Activated T-cell treated with anti-CD3 and anti-CD28 coated beads for 1 hour (primary cell): Measurements from ENCODE around the gene SLC39A6.
"Not testable (repeated sequence)": the region's sequence is repeated elsewhere in the genome, so short reads cannot be mapped to it uniquely, and the experiment has no call there.

ENCODE experiments used
- DNase-seq: peaks from one replicate; pipeline ENCODE4 v3.0.0-alpha.2; 2020; ENCODE audit warnings: low read depth

SLC39A6 gene, protein sequence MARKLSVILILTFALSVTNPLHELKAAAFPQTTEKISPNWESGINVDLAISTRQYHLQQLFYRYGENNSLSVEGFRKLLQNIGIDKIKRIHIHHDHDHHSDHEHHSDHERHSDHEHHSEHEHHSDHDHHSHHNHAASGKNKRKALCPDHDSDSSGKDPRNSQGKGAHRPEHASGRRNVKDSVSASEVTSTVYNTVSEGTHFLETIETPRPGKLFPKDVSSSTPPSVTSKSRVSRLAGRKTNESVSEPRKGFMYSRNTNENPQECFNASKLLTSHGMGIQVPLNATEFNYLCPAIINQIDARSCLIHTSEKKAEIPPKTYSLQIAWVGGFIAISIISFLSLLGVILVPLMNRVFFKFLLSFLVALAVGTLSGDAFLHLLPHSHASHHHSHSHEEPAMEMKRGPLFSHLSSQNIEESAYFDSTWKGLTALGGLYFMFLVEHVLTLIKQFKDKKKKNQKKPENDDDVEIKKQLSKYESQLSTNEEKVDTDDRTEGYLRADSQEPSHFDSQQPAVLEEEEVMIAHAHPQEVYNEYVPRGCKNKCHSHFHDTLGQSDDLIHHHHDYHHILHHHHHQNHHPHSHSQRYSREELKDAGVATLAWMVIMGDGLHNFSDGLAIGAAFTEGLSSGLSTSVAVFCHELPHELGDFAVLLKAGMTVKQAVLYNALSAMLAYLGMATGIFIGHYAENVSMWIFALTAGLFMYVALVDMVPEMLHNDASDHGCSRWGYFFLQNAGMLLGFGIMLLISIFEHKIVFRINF

DNA sequence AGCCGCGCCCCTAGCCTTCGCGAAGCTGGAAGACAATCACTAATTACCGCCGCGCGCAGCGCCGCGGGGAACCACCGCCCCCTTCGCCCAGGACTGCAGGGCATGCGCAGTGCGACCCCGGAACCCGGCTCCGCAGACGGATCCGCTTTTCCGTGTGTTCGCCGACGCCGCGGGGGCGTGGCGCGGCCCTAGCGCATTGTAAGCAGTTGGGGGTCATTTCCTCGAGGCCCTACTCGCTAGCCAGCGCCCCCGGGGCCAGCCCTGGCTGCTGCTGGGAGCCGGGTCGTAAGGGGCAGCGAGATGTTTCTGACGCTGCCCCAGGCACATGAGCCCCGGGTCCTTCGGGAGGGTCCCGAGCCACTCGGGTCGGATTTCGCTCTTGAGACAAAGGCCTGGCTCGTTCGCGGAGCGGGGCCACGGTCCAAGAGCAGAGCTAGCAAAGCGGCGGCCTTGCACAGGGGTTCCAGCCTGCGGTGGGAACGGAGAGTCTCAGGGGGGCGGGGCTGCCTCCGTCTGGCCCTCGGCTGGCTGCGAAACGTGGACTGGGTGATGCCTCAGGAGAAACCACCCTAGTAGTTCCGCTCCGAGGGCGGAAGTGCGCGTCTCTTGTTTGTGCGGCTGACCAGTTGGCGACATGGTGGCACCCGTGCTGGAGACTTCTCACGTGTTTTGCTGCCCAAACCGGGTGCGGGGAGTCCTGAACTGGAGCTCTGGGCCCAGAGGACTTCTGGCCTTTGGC, at the start of gene SLC39A6, which contains the start of gene ELP2:
Gene SLC39A6, minus strand, starts transcription at position 41 of the 739 bp plus-strand sequence. CDS start 2,333 bp downstream, outside the sequence.
Gene ELP2, plus strand, starts transcription at position 600 of the 739 bp plus-strand sequence. Its CDS starts 35 bp downstream, at position 635.
- peak; percentile 95 for DNase-seq

GRCh38 chr18:36177913-36178312, 48.8 kb upstream of the SLC39A6 start:
- DNase-seq, result no peak

GRCh38 chr18:36176711-36177110, 47.6 kb upstream of the SLC39A6 start:
- DNase-seq, result no peak

GRCh38 chr18:36176177-36176584, 47.0 kb upstream of the SLC39A6 start:
- no peak for DNase-seq

- DNase-seq, result no peak
Observed at GRCh38 chr18:36175481-36175880, 46.3 kb upstream of the SLC39A6 start.

GRCh38 chr18:36169938-36170337, 40.8 kb upstream of the SLC39A6 start:
- DNase-seq, result no peak

- not testable (repeated sequence) for DNase-seq
Observed at GRCh38 chr18:36168296-36168695, 39.2 kb upstream of the SLC39A6 start.

DNA sequence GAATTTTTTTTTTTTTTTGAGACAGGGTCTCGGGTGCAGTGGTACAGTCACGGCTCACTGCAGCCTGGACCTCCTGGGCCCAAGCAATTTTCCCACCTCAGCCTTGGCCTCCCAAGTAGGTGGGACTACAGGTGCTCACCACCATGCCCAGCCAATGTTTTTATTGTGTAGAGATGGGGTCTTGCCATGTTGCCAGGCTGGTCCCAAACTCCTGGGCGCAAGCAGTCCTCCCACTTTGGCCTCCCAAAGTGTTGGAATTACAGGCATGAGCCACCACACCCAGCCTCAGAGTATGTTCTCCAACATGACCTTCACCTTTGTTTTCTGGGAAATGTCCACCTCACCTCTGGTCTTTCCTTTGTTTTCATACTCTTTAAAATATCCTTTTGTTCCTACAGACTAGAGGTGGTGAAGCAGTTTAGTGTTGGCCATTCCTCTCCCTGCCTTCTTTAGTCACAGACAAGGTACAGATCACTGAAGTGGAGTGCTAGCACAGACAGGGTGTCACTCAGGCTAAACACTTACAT, 38.6 kb upstream of the SLC39A6 start:
- DNase-seq, result no peak

DNA sequence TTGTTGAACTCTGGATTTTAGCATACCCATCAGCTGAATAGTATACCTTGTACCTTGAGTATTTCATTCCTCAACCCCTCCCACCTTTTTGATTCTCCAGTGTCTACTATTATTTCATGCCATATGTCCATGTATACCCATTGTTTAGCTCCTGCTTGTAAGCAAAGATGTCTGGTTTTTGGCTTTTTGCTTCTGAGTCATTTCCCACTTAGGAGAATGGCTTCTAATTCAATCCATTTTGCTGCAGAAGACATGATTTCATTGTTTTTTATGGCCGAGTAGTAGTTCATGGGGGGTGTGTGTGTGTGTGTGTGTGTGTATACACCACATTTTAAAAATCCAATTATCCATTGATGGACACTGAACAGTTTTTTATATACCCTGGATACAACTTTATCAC, 33.8 kb upstream of the SLC39A6 start:
- no peak for DNase-seq

GRCh38 chr18:36160959-36161371, 31.8 kb upstream of the SLC39A6 start:
- DNase-seq, result no peak

DNA sequence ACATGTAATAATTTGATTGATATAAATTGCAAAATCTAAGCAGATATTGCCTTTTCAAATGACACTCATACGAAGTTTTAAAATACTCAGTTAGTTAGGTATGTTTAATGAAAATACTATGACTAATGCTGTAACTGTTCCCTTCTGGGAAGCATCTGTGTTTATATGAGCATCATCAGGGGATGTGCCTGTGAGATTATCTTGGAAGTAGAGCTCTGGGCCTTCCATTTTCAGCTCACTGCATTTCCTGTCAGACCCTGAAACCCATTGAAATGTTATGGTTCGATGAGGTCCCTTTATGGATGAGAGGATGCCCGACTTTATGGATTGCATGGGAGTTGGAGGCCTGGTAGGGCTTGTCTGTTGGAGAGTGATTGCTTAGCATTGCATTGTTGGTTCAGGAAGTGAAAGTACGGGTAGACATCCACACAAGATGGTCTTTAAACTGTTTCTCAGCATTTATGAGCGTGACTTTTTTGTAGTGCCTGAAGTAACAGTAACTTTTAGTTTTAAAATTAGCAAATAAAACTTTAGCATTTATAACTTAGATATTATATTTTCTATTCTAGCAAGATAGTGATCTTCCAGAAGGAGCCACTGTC, 29.2 kb upstream of the SLC39A6 start:
- no peak for DNase-seq

DNA sequence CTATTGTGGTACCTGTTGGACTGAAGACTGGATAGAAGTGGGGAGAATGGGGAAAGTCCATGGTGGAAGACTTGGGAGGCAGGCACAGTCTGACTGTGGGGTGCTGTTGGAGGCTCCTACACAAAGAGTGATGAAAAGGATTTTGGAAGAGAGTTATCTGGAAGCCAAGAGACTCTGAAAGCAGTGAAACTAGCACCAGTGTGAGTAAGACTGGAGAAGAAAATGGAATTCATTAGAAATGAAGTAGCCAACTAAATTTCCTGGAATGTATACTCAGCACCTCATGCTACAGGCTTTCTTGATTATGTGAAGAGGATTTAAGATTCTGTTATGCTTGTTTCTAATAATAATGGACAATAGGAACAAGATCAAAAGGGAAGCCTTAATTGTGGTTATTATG, 28.3 kb upstream of the SLC39A6 start:
- no peak for DNase-seq

GRCh38 chr18:36155851-36156757, 27.0 kb upstream of the SLC39A6 start:
- no peak for DNase-seq

DNA sequence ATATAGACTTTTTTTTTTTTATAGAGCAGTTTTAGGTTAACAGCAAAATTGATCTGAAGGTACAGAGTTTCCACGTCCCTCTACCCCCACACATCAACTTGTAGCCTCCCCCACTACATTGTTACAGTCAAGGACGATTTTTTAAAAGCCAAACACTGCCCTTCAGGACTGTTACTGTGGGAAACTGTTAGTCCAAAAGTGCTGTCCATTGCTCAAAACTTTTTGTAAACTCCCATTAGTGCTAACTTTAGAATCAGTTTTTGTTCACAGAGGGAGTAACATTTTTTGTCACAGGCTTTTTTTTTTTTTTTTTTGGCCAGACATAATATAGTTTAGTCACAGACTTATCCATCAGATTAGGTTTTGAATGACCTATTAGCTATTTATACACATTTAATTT, 24.6 kb upstream of the SLC39A6 start:
- no peak for DNase-seq

DNA sequence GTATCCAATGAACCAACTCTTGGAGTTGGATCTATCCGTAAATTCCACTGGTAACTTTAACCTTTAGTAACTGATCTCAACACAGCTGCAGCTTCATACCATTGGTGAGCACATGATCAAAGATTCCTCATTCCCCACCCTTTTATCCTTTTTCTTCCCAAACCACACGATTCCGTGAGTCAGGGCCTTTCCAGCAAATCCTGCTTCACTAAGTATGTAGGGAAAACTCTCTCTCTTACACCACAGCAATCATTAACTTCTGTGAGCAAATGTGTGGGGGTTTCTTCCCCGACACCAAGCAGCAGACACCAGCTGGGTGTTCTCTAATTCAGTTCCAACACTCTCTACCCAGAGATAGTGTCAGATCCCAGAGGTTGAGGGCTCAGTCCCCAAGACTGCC, 24.1 kb upstream of the SLC39A6 start:
- no peak for DNase-seq

DNA sequence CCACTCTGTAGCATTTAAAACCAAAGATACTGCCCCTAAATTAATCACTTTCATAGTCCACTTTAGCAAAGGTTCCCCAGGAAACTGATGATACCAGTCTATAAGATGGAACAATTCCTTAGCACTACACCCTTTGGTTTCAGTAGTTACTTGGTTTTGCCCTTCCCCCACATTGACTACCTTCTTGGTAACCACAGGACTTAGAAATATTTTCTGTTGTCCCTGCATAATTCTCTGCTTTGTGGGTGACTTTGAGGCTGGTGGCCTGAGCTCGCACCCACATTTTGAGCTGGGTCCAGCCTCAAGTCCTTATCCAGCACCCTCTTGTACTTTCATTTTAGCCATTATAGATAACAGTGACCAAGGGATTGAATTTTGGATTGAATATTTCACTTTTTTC, 23.6 kb upstream of the SLC39A6 start:
- DNase-seq, result no peak

- no peak for DNase-seq
Observed at GRCh38 chr18:36149514-36150289, 20.6 kb upstream of the SLC39A6 start.

DNA sequence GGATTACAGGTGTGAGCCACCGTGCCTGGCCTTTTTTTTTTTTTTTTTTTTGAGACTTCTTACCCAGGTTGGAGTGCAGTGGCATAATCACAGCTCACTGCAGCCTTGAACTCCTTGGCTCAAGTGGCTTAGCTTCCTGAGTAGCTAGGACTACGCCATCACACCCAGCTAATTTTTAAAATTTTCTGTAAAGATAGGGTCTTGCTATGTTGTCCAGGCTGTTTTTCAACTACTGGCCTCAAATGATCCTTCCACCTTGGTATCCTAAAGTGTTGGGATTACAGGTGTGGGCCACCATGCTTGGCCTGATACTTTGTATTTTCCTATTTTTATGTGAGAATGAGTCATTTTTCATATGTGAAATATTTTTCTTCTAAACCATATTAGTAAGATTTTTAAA, 14.3 kb upstream of the SLC39A6 start:
- DNase-seq, result no peak

DNA sequence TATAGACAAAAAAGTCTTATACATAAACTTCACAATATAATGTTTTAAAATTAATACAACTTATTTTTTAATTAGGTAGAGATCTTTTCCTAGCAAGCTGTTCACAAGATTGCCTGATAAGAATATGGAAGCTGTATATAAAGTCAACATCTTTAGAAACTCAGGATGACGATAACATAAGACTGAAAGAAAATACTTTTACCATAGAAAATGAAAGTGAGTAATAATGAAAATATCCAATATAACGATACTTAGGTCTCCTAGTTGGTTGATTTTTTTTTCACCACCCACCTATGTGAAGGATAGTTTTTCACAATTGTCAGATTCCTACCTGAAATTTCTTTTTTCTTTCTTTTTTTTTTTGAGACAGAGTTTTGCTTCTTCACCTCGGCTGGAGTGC, 13.6 kb upstream of the SLC39A6 start:
- no peak for DNase-seq

- no peak for DNase-seq
Observed at GRCh38 chr18:36141576-36141975, 12.4 kb upstream of the SLC39A6 start.
